HG02798 (cell line): ENCODE results near the gene AGT.
"Not testable (repeated sequence)": the region's sequence is repeated elsewhere in the genome, so short reads cannot be mapped to it uniquely, and the experiment has no call there.

Experiments
- ATAC-seq: cut with Tn5 transposase; IDR thresholded peaks from one replicate; pipeline ENCODE4 v1.9.1; 2021; ENCODE audit warnings: mild to moderate bottlenecking; ENCODE audit not compliant: unreplicated experiment, poor library complexity

The AGT gene

GRCh38 chr1:230694991-230695390 lies 18.9 kb downstream of the AGT start:
- no peak for ATAC-seq

DNA sequence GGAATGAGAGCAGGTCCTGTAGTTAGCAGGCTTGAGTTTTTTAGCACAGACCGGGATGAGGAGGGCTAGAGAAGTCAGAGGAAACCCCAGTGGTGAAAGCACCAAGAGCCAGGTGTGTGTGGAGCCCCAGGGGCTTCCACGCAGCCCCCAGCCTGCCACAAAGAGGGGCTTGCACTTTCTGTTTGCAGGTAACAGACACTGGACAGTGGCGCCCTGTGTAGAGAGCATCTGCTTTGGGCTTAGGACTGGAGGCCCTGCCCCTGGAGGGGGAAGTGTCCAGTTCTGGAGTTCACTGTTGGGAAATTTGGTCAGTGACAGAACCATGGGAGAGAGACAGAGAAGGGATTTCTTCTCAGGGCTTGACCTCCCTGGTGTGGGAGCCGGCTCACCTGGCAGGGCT lies 19.5 kb downstream of the AGT start:
- no peak for ATAC-seq

DNA sequence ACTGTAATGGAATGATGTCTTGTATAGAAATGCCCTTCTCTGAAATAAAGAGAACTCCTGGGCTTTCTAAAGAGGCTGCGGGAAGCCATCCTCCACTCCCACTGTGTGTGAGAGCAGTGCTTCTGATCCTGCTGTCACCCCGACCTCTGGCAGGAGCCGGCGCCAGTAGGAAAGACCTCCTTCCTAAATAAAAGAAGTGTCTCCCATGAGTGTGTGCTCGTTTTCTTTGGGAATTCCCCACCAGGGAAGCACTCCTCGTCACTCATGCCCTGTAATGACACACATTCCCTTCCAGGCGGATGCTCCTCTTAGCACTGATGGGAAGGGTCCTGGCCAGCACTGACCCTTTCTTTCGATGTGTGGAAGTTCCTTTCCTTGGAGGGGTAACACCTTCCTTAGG lies 20.1 kb downstream of the AGT start:
- no peak for ATAC-seq

GRCh38 chr1:230693221-230693620 lies 20.7 kb downstream of the AGT start:
- no peak for ATAC-seq

DNA sequence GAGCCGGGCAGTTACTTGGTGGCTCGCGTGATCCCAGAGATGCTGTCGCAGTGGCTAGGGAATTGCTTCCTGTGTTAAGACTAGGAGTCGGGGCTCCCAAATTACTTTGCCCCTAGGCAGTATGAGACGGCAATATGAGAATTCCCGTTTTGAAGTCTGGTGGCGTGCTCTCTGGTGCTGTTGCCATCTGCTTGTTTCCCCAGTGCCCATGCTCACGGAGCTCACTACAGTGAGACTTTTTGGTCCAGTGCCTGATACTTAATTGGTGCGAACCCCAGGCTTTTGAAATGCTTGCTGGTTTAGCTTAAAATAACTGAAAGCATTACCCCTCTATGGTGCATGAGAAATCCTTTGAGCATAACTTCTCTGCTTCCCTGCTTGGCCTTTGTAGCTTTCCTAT lies 22.3 kb downstream of the AGT start:
- ATAC-seq, result no peak

DNA sequence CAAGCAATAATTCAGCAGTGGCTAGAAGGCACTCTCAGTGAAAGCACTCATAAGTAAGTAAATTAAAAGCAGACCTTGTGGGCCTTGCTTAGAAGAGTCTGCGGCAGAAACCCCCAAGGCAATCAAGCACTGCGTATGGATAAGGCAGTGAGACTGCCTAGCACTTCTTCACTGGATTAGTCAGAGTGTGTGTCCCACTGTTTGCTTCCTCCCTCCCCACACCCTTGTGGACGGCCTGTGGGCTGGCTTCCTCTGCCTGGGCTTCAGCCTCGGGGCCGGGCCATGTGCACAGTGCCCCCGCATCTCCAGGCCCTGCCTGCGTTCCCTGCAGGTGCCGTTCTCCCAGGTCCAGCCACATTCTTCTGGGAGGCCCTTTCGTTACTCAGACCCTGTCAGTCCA lies 23.8 kb downstream of the AGT start:
- no peak for ATAC-seq

DNA sequence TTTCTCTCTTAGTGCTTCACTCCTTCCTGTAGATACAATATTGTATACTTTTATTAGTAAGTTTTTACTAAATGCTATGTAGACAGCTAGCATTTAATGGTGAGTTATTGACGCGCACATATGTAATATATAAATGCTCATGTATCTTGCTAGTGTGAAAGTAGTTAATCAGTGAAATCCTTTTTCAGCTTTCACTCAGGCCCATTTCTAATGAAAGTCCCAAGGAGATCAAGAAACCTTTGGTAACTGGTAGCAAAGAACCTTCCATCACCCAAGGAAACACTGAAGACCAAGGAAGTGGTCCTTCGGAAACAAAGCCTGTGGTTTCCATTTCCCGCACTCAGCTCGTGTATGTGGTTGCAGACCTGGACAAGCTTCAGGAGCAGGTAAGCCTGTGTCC lies 27.2 kb downstream of the AGT start:
- no peak for ATAC-seq

DNA sequence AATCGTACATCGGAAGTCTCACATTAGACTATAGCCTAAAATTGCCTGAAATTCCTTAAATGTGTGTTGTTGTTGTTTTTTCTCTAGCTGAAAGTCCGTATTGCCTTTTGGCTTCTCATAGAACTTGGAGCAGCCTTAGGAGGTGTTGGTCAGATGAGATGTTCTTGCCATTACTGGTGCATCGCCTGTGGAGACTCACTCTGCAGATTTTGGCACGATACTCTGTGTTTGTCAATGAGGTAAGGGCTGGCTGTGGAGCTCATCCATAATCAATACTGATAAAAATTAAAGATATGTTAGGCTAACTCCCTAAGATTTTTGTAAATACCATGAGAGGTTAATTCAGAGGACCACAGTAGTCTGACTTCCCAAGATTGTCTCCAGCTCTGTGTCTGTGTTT lies 28.9 kb downstream of the AGT start:
- ATAC-seq, result no peak

DNA sequence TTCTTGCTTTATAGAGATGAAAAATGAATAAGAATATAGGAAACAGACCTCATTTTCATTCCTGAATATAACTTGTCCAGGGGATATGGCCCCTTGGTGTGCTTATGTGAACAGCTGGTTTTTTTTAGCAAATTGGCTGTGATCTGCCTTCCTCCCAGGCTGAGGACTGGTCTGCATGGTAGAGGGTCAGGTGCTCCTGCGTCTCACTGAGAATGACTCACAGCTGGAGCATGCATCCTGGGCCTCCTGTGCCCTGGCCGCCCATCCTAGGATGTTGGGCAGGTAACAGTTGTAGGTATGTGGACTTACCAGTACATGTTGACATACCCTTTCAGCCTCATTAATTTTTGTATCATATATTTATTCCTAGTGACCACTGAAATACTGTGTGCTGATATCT lies 29.8 kb downstream of the AGT start:
- ATAC-seq, result no peak

- ATAC-seq, result no peak
Observed at GRCh38 chr1:230682882-230683610, 30.9 kb downstream of the AGT start.

DNA sequence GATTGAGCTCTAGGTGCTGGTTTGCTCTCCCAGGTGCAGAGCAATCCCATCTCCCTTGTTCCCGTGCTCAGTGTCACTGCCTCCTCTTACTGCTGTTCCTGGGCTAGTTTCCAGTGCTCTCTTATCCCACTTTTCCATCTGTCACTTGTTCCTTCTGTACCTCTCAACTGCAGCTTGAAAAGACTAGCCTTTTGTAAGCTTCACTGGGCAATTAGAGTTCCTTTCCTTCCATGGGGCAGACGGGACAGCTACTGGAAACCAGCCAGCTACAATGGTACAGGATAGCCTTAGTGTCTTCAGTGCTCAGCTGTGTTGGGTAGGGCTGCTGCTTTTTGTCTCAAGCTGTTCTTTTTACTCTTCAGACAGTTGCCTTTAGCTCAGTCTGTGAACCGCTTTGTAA lies 31.6 kb downstream of the AGT start:
- ATAC-seq, result no peak

DNA sequence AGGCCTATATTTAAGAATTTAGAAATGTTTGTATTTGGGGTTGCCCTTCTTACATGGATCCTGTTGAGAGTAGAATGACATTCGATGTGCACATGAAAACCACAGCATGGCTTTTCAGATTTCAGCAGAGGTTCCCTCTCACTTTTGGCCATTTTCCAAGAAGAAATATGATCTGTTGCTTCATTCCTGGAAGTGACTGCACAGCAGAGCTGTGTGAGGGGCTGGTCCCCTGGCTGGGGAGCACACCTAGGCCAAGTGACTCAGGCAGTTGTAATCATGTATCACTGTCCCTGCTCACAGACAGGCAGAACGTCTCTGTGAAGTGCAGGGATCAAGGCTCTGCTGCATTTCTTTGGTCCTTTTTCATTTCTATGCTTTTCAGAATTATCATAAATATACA lies 32.3 kb downstream of the AGT start:
- no peak for ATAC-seq

DNA sequence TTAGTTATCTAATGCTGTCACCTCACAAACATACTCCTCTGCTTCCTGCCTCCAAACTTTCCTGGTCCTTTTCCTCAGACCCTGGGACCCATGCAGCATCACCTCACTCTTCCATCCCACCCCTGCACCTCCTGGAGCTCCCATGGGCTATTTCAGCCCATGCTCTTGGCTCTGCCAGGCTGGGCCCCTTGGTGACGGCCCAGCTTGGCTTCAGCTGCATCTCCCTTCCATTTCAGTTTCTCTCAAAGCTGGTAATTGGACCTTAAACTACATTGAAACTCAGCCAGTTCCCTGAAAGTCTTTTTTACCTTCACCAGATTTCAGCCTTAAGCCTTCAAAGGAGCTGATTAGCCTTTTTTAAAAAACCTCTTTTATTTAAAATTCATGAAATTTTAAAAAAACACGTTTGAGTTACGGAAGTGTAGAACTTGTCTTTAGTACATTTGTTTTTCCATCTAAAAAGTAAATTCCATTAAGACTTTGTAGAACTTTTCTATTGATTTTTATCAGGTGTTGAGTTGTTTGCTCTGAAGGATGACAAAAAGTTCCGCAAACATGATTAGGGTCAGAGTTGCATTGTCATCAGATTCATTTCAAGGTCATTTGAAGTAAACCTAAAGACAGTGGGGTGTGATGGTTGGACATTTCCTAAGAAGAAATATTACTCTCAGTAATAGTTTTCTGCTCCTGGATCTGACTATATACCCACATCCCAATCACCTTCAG lies 33.5 kb downstream of the AGT start:
- no peak for ATAC-seq

DNA sequence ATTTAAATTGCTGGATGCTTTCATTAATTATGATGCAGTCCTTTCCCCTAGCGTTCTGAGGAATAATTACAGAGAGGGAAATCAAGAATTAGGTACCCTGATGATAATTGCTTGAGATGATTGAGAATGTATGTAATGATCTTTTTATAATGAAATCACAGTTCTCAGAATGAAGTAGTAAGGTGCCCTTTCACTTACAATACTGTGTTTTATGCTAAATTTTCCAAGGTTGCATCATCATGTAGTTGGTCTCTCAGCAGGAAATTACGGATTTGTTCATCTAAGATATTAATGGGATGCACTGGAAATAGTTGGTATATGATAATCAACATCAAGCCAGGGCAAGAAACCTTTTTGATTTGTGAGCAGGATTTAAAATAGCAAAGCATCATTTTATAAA lies 34.1 kb downstream of the AGT start:
- ATAC-seq, result no peak

- ATAC-seq, result no peak
Observed at GRCh38 chr1:230679192-230679591, 34.7 kb downstream of the AGT start.

DNA sequence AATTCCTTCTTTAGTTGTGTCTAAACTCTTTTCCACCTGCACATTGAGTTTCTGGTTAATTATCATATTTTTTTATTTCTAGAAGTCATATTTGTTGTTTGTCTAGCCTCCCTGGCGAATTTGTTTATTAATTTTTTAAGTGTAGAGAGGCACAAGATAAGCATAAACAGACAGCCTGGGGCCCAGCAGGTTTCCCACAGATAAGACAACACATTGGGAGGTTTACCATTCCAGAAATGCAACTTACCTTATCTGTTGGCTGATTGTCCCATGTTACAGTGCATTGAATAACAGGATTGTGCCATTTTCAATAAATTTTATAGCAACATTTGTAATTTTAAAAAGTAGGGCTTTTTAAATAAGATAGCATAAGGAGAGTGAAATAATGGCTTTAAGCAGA lies 36.7 kb downstream of the AGT start:
- ATAC-seq, result no peak

DNA sequence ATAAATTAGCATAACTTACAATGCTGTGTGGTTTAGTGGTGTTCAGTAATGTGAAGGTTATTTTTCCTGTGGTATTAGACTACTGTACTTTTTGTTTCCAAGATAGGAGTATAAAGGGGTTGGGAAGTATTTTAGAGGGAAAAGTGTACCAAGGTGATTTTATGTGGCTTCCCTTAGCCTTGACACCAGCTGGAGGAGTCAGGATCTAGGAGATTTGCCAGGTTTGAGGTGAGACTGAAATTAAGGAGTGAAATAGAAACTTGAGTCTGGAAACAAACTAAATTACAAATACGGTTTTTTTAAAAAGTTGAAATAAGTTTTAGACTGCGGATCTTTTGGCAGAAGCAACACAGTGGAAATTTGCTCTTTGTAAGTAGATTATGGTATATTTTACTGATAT lies 39.3 kb downstream of the AGT start:
- no peak for ATAC-seq

DNA sequence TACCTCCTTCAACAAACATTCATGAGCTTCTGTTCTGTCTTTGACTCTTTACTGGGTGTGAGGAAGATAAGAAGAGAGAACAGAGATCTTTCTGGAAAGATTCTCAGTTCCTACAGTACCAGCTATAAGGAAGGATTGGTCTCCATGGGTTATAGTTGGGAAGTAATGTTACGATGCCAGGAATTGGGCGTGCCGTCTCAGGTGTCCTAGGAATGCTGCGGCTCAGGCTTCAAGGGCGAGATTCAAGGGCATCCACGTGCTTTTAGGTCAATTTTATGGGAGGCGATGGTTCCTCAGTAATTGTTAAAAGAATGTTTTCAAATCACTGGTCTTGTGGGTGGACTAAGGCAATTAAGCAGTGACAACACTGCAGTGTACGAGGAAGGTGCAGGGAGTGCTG lies 44.4 kb downstream of the AGT start:
- ATAC-seq, result no peak

GRCh38 chr1:230668227-230668626 lies 45.7 kb downstream of the AGT start:
- no peak for ATAC-seq

DNA sequence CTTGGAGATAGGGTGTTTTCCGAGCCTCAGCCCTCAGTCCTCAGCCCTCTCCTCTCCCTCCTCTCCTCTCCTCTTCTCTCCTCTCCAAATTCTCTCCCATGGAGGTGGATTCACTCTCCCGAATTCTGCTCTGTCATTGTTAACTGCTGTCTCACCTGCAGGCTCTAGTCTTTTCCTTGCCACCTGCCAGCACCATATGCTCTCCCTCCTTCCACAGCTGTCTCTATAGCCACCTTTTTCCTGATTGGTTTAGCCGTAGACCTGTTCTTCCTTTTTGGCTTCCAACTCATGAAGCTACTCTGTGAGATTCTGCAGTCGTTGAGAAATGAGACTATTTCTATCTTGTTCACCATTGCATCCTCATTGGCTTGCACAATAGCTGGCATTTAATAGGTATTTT lies 51.9 kb downstream of the AGT start:
- no peak for ATAC-seq

- no peak for ATAC-seq
Observed at GRCh38 chr1:230658691-230659090, 55.2 kb downstream of the AGT start.

DNA sequence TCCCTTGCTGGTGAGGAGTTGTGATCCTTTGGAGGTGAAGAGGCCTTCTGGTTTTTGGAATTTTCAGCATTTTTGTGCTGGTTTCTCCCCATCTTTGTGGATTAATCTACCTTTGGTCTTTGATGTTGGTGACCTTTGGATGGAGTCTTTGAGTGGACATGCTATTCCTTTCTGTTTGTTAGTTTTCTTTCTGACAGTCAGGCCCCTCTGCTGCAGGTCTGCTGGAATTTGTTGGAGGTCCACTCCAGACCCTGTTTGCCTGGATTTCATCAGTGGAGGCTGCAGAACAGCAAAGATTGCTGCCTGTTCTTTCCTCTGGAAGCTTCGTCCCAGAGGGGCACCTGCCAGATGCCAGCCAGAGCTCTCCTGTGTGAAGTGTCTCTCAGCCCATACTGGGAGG lies 55.8 kb downstream of the AGT start:
- not testable (repeated sequence) for ATAC-seq
